ENCODE measurements around the gene CLDN4. TPM values are rescaled to one million over a fixed set of nuclear protein-coding genes. Genes with fewer than 3 reads are reported as not detected.

CLDN4 gene
- total RNA-seq, 1 donor from 2014 or later: 0.21 TPM

GRCh38 chr7:73839290-73839689 lies 8.5 kb downstream of the CLDN4 start:
- Histone ChIP-seq H3K4me3 (no peak overlapping the region), H3K4me1 (peaks cover 0 to 5% of the 10 kb centered on the region in 2 donors)
- intact Hi-C loops (cut with DNase I): no loop called here

GRCh38 chr7:73839743-73840714 lies 9.2 kb downstream of the CLDN4 start:
- intact Hi-C loops (cut with DNase I): no loop called here
- Histone ChIP-seq H3K4me1 (peaks cover 0 to 5% of the 10 kb centered on the region in 2 donors), H3K36me3 (no peaks in the 10 kb centered on the region), H3K4me3 (no peak overlapping the region), H3K9me3 (no peaks in the 10 kb centered on the region), H3K27me3 (no peaks in the 10 kb centered on the region), H3K27ac (no peak overlapping the region)
- TF ChIP-seq CTCF (IDR thresholded peaks at IDR 0.05): no peak
- no peak for DNase-seq (ENCODE audit: low spot score in 2 of 2)

More at GRCh38 chr7:73839290-73839689, 8.5 kb downstream of the CLDN4 start:
- Histone ChIP-seq H3K27me3 (no peaks in the 10 kb centered on the region), H3K27ac (no peak overlapping the region), H3K36me3 (no peaks in the 10 kb centered on the region), H3K9me3 (no peaks in the 10 kb centered on the region)
- TF ChIP-seq CTCF (IDR thresholded peaks at IDR 0.05): no peak
- no peak for DNase-seq (ENCODE audit: low spot score in 2 of 2)

- intact Hi-C loops (cut with DNase I): no loop called here
- Histone ChIP-seq H3K4me3 (no peak overlapping the region), H3K4me1 (peaks cover 0 to 5% of the 10 kb centered on the region in 2 donors), H3K36me3 (no peaks in the 10 kb centered on the region), H3K9me3 (no peaks in the 10 kb centered on the region), H3K27ac (no peak overlapping the region), H3K27me3 (no peaks in the 10 kb centered on the region)
- DNase-seq (ENCODE audit: low spot score in 2 of 2): no peak
- no peak for TF ChIP-seq CTCF (IDR thresholded peaks at IDR 0.05)
These were observed 10.1 kb downstream of the CLDN4 start for GRCh38 chr7:73840715-73841379.

- no peaks in the 10 kb centered on the region for H3K27me3 ChIP-seq
- H3K9me3 ChIP-seq: no peaks in the 10 kb centered on the region
- H3K27ac ChIP-seq: peak overlapping the region in 1 of 2 donors; percentile 68
- no peak for TF ChIP-seq CTCF (IDR thresholded peaks at IDR 0.05)
- intact Hi-C loops (cut with DNase I): loop anchor here (1.0 kb wide), 1 partner anchor 10 kb away; no protein-coding TSS in a partner anchor
- peak overlapping the region; percentile 66 to 89 for H3K4me3 ChIP-seq
- no peak for DNase-seq (ENCODE audit: low spot score in 2 of 2)
- peaks cover 0 to 5% of the 10 kb centered on the region in 2 donors for H3K4me1 ChIP-seq
- H3K36me3 ChIP-seq: no peaks in the 10 kb centered on the region
These were observed 10.9 kb downstream of the CLDN4 start for GRCh38 chr7:73841689-73842066.

GRCh38 chr7:73842067-73842976 lies 11.5 kb downstream of the CLDN4 start, which contains the start of gene METTL27:
Gene METTL27 (minus strand): TSS chr7:73842516. CDS start chr7:73842140, 376 bp downstream.
- H3K27ac ChIP-seq: peak within 1 kb of the TSS; percentile 54 to 68

More at GRCh38 chr7:73842067-73842976, 11.5 kb downstream of the CLDN4 start, which contains the start of gene METTL27:
- no peak for TF ChIP-seq CTCF (IDR thresholded peaks at IDR 0.05)
- intact Hi-C loops (cut with DNase I): loop anchor here (1.0 kb wide), 1 partner anchor 9 kb away; no protein-coding TSS in a partner anchor
- Histone ChIP-seq H3K27me3 (no peaks in the 10 kb centered on the region), H3K36me3 (no peaks in the 10 kb centered on the region), H3K9me3 (no peaks in the 10 kb centered on the region), H3K4me1 (peaks cover 0 to 5% of the 10 kb centered on the region in 2 donors), H3K4me3 (peak within 1 kb of the TSS; percentile 66 to 89)
- DNase-seq (ENCODE audit: low spot score in 2 of 2): peak; percentile 85 to 97

Measured in ascending aorta (tissue), 2 donors.